ENCODE data around the gene STK32B. TPM values are rescaled to one million over a fixed set of nuclear protein-coding genes. Genes with fewer than 3 reads are reported as not detected.

Gene STK32B
- total RNA-seq, 1 donor from 2014 or later: 4.2 TPM

- no peak for TF ChIP-seq CTCF (conservative IDR thresholded peaks at IDR 0.05; ENCODE audit: low read depth, low read length)
- no peak overlapping the region for H3K4me3 ChIP-seq (ENCODE audit: low read depth, low read length)
- DNase-seq (ENCODE audit: low read depth): no peak
Observed at GRCh38 chr4:5198656-5199541, 147.6 kb downstream of the STK32B start.

- no peak overlapping the region for H3K4me3 ChIP-seq (ENCODE audit: low read depth, low read length)
- DNase-seq (ENCODE audit: low read depth): no peak
- no peak for TF ChIP-seq CTCF (conservative IDR thresholded peaks at IDR 0.05; ENCODE audit: low read depth, low read length)
Observed at GRCh38 chr4:5199912-5200311, 148.6 kb downstream of the STK32B start.

DNA sequence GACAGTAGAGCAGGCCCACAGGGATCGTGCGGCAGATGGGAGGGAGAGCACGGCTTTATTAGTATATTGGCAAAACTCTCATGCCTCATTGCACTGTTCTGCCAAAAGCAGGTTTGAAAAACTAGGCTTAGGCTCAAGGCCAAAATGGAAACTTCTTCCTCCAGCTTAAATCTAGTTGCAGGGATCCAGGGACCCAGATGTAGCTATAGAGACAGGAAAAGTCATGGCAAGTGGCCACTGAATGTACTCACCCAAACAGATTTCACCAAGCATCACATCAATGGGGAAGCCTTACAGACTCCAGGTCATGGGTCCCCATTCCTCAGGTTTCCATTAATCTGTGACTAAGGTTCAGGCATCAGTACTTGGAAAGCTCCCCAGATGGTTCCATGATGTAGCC, 149.2 kb downstream of the STK32B start:
- no peak for DNase-seq (ENCODE audit: low read depth)
- no peak for TF ChIP-seq CTCF (conservative IDR thresholded peaks at IDR 0.05; ENCODE audit: low read depth, low read length)
- no peak overlapping the region for H3K4me3 ChIP-seq (ENCODE audit: low read depth, low read length)

DNA sequence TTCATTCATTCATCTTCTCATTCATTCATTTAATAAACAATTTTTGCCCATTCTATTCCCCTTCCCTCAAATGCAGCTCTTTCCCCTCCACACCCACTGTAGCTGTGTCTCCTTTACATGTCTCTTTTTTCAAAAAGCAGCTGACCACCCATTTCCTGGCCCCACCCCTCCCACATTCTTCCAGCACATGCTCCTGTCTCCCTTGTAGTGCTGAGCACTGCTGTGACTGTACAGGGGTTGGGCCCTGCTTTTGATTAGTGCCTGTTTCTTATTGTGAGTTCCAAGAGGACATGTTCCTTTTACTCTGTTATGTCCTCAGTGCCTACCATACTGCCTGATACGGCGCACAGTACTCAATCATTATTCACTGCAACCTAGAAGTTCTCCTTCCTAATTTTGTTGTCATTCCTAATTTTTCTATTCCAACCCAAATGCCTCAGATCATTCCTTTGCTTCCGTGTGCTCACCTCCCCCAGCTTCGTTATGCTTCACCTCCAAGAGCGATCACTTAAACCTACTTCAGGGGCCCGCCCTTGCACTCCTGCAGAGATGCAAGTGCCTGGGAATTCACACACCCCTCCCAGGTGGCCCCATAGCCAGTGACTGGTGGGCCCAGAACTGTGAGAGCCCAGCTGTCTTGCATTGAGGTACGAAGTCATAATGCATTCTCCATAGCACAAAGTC, 152.2 kb downstream of the STK32B start:
- DNase-seq (ENCODE audit: low read depth): no peak
- no peak for TF ChIP-seq CTCF (conservative IDR thresholded peaks at IDR 0.05; ENCODE audit: low read depth, low read length)
- H3K4me3 ChIP-seq (ENCODE audit: low read depth, low read length): no peak overlapping the region

GRCh38 chr4:5203993-5204310, 152.7 kb downstream of the STK32B start:
- TF ChIP-seq CTCF (conservative IDR thresholded peaks at IDR 0.05; ENCODE audit: low read depth, low read length): no peak
- H3K4me3 ChIP-seq (ENCODE audit: low read depth, low read length): no peak overlapping the region
- no peak for DNase-seq (ENCODE audit: low read depth)

GRCh38 chr4:5204781-5205180, 153.5 kb downstream of the STK32B start:
- H3K4me3 ChIP-seq (ENCODE audit: low read depth, low read length): no peak overlapping the region
- no peak for TF ChIP-seq CTCF (conservative IDR thresholded peaks at IDR 0.05; ENCODE audit: low read depth, low read length)
- DNase-seq (ENCODE audit: low read depth): no peak
